Stimulated activated naive CD8-positive, alpha-beta T cell treated with anti-CD3 and anti-CD28 coated beads, Interleukin-15, Interleukin-2, amounts not matched to agents 100 ng/mL and 50 ng/mL, for 24 hours (primary cell): Measurements from ENCODE around the gene FCGR2B.
"Not testable (repeated sequence)": the region's sequence is repeated elsewhere in the genome, so short reads cannot be mapped to it uniquely, and the experiment has no call there.

Source experiments
- H3K27ac Mint-ChIP-seq: one replicate; pipeline ENCODE4 v1.8.0; 2021; ENCODE audit warnings: mild to moderate bottlenecking, mixed read lengths
- H3K27me3 Mint-ChIP-seq: one replicate; pipeline ENCODE4 v1.8.0; 2021; ENCODE audit warnings: mixed read lengths
- H3K36me3 Mint-ChIP-seq: one replicate; pipeline ENCODE4 v1.8.0; 2021; ENCODE audit warnings: low read depth, mixed read lengths
- H3K4me1 Mint-ChIP-seq: one replicate; pipeline ENCODE4 v1.8.0; 2021; ENCODE audit warnings: low read depth, mixed read lengths
- H3K4me3 Mint-ChIP-seq: one replicate; pipeline ENCODE4 v1.8.0; 2021; ENCODE audit warnings: mild to moderate bottlenecking, mixed read lengths
- H3K9me3 Mint-ChIP-seq: one replicate; pipeline ENCODE4 v1.8.0; 2021; ENCODE audit warnings: mixed read lengths

The FCGR2B gene

DNA sequence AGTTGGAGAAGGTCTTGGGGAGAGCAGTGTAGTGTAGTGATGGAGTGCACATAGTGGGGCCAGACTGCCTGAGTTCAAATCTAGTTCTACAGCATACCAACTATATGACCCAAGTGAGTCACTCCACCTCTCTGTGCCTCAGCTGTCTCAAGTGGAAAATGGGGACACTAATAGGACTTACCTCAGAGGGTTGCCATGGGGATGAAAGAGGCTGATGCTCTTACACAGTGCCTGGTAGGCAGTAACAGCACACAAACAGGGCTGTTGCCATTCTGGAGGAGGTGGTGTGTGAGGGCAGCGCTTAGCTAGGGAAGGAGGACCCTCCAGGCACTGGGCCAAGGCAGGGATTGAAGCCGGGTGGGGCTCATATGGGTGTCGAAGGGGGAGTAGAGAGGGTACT is 11.5 kb downstream of the FCGR2B start:
- H3K27ac Mint-ChIP-seq, H3K9me3 Mint-ChIP-seq: not testable (repeated sequence)

DNA sequence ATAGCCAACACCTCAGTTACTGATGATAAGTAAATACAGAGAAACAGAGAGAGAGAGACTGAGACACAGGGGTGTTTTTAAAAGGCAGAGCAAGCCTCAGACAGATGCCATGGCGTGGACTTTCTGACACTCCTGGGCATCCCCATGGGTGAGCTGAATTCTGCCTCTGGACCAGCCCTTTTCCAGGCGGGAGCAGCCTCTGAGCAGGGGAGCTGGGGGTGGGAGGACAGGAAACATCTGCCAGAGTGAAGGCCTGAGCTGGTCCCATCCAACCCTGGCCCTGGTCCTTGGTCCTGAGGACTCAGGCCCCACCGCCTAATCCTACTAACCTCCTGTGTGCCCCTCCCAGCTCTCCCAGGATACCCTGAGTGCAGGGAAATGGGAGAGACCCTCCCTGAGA is 12.0 kb downstream of the FCGR2B start:
- H3K27ac Mint-ChIP-seq, H3K9me3 Mint-ChIP-seq, H3K4me3 Mint-ChIP-seq, H3K27me3 Mint-ChIP-seq, H3K36me3 Mint-ChIP-seq: not testable (repeated sequence)
- H3K4me1 Mint-ChIP-seq: peaks cover 15% of the 10 kb centered on the region

More for the DNA sequence above, 11.5 kb downstream of the FCGR2B start:
- H3K4me3 Mint-ChIP-seq, H3K27me3 Mint-ChIP-seq, H3K36me3 Mint-ChIP-seq: not testable (repeated sequence)
- H3K4me1 Mint-ChIP-seq: peaks cover 15% of the 10 kb centered on the region

DNA sequence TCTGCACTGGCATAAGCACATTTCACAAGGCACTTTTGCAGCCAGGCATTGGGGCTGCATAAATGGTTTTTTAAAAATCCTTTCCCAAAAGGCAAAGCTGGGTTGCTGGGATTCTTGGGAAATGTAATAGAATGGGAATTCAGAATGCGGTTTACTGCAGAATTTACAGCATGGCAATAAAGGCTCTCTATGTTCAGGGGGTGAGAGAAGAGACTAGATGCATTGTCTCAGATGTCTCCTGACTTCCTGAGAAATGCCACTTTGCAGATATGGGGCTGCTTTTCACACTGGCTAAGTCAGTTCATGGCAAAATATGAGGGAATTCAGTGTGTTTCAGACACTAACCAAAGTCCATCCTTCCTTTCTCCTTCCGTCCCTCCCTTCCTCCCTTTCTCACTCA is 13.5 kb downstream of the FCGR2B start:
- no peaks in the 10 kb centered on the region for H3K36me3 Mint-ChIP-seq
- H3K9me3 Mint-ChIP-seq: no peaks in the 10 kb centered on the region
- H3K4me1 Mint-ChIP-seq: peaks cover 10% of the 10 kb centered on the region
- no peak overlapping the region for H3K27ac Mint-ChIP-seq
- H3K27me3 Mint-ChIP-seq: no peaks in the 10 kb centered on the region
- H3K4me3 Mint-ChIP-seq: no peak overlapping the region

DNA sequence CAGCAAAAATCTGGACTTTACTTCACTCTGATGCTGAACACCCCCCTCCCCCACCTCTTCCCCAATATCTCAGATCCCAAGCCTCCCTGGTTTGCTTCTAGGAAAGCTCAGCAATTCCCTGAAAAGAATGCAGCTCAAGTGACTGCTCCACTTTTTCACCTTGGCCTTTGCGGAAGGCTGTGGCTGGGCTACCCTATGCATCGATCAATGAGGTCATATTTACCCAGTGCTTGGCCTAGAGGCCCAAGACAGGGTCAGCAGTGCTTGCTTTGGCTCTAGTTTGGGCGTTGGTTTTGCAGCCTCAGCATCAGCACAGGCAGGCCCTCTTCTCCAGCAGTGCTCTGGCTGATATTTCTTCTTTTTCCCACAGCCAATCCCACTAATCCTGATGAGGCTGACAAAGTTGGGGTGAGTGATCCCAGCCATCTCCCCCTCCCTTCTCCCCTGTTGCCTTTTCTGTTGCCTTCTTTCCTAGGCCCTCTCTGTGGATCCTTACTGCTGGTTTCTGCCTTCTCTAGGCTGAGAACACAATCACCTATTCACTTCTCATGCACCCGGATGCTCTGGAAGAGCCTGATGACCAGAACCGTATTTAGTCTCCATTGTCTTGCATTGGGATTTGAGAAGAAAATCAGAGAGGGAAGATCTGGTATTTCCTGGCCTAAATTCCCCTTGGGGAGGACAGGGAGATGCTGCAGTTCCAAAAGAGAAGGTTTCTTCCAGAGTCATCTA is 14.2 kb downstream of the FCGR2B start:
- no peaks in the 10 kb centered on the region for H3K36me3 Mint-ChIP-seq
- no peaks in the 10 kb centered on the region for H3K9me3 Mint-ChIP-seq
- H3K27me3 Mint-ChIP-seq: no peaks in the 10 kb centered on the region
- no peak overlapping the region for H3K4me3 Mint-ChIP-seq
- peaks cover 7% of the 10 kb centered on the region for H3K4me1 Mint-ChIP-seq
- H3K27ac Mint-ChIP-seq: no peak overlapping the region

DNA sequence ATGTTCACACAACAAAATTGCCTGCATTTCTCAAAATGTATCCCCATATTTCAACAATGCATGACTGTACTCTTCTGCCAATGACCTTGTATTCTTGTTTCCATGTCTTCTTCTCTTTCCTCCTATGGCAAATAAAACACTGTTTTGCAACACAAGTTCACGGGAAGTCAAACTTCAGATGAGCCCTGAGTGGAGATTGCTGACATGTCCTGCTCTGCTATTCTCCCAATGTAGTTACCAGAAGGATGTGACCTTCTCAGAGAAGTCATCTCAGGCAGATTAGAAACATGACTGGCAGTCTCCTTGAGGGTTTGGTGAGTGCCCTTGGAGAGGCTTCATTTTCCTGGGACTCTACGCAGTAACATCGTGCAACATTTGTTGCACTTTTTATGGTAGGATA is 15.6 kb downstream of the FCGR2B start:
- H3K27me3 Mint-ChIP-seq: peaks cover 5% of the 10 kb centered on the region
- H3K9me3 Mint-ChIP-seq: no peaks in the 10 kb centered on the region
- no peaks in the 10 kb centered on the region for H3K36me3 Mint-ChIP-seq
- H3K27ac Mint-ChIP-seq: no peak overlapping the region
- peaks cover 7% of the 10 kb centered on the region for H3K4me1 Mint-ChIP-seq
- H3K4me3 Mint-ChIP-seq: no peak overlapping the region

DNA sequence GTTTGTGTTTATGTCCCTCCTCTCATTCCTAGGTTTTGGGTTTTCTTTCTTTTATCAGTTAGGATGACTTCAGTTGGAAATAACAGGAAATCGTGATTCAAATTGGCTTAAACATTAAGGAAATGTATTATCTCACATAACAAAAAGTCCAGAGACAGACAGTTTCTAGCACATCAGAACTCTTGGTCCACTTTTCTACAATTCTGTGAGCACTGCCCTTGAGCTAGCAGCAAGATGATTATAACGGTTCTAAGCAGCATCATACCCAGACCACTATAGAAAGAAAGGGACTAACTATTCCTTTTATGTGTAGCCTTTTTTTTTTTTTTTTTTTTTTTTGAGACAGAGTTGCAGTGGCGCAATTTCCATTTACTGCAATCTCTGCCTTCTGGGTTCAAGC is 18.9 kb downstream of the FCGR2B start:
- peaks cover 22% of the 10 kb centered on the region for H3K27me3 Mint-ChIP-seq
- no peak overlapping the region for H3K4me3 Mint-ChIP-seq
- no peaks in the 10 kb centered on the region for H3K36me3 Mint-ChIP-seq
- H3K27ac Mint-ChIP-seq: no peak overlapping the region
- no peaks in the 10 kb centered on the region for H3K4me1 Mint-ChIP-seq
- H3K9me3 Mint-ChIP-seq: no peaks in the 10 kb centered on the region

GRCh38 chr1:161688946-161689345 is 26.0 kb downstream of the FCGR2B start:
- Mint-ChIP-seq H3K9me3 (no peaks in the 10 kb centered on the region), H3K36me3 (no peaks in the 10 kb centered on the region), H3K4me3 (no peak overlapping the region), H3K27ac (peak overlapping the region; percentile 47), H3K4me1 (no peaks in the 10 kb centered on the region), H3K27me3 (peaks cover 33% of the 10 kb centered on the region)

DNA sequence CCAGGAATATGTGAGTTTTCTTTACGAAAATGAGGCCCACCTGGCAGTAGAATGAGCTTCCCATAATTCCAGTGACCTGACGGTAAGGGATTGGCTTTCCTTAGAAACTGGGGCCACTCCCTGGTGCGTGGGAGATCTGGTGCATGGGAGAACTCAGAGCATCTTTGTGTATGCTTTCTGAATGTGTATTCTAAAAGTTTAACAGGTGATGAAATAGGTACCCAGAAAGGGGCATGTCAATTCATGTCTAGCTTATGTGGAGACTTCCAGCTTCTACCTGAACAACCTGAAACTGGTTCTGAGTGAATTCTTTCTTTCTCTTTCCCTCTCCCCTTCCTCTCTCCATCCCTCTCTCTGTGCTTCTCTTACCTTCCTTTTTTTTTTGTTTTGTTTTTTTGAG is 28.9 kb downstream of the FCGR2B start:
- H3K27ac Mint-ChIP-seq: no peak overlapping the region
- H3K4me3 Mint-ChIP-seq: no peak overlapping the region
- H3K4me1 Mint-ChIP-seq: no peaks in the 10 kb centered on the region
- peaks cover 39% of the 10 kb centered on the region for H3K27me3 Mint-ChIP-seq
- H3K36me3 Mint-ChIP-seq: no peaks in the 10 kb centered on the region
- H3K9me3 Mint-ChIP-seq: no peaks in the 10 kb centered on the region

- H3K36me3 Mint-ChIP-seq, H3K27ac Mint-ChIP-seq, H3K4me1 Mint-ChIP-seq, H3K4me3 Mint-ChIP-seq, H3K9me3 Mint-ChIP-seq: not testable (repeated sequence)
- peaks cover 39% of the 10 kb centered on the region for H3K27me3 Mint-ChIP-seq
These were observed 30.2 kb downstream of the FCGR2B start for GRCh38 chr1:161693020-161693712.

DNA sequence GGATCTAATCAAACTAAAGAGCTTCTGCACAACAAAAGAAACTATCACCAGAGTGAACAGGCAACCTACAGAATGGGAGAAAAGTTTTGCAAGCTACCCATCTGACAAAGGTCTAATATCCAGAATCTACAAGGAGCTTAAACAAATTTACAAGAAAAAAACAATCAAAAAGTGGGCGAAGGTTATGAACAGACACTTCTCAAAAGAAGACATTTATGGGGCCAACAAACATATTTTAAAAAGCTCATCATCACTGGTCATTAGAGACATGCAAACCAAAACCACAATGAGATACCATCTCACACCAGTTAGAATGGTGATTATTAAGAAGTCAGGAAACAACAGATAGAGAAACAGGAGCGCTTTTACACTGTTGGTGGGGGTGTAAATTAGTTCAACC is 35.4 kb downstream of the FCGR2B start:
- H3K4me3 Mint-ChIP-seq, H3K36me3 Mint-ChIP-seq, H3K4me1 Mint-ChIP-seq, H3K27ac Mint-ChIP-seq, H3K9me3 Mint-ChIP-seq: not testable (repeated sequence)
- peaks cover 28% of the 10 kb centered on the region for H3K27me3 Mint-ChIP-seq

GRCh38 chr1:161702250-161702649 is 39.3 kb downstream of the FCGR2B start:
- no peaks in the 10 kb centered on the region for H3K4me1 Mint-ChIP-seq

GRCh38 chr1:161705537-161705936 is 42.6 kb downstream of the FCGR2B start:
- Mint-ChIP-seq H3K4me3 (no peak overlapping the region), H3K9me3 (no peaks in the 10 kb centered on the region), H3K27me3 (peaks cover 14% of the 10 kb centered on the region)

More at GRCh38 chr1:161702250-161702649, 39.3 kb downstream of the FCGR2B start:
- Mint-ChIP-seq H3K36me3 (no peaks in the 10 kb centered on the region), H3K4me3 (no peak overlapping the region), H3K27ac (no peak overlapping the region), H3K9me3 (no peaks in the 10 kb centered on the region), H3K27me3 (peaks cover 9% of the 10 kb centered on the region)

DNA sequence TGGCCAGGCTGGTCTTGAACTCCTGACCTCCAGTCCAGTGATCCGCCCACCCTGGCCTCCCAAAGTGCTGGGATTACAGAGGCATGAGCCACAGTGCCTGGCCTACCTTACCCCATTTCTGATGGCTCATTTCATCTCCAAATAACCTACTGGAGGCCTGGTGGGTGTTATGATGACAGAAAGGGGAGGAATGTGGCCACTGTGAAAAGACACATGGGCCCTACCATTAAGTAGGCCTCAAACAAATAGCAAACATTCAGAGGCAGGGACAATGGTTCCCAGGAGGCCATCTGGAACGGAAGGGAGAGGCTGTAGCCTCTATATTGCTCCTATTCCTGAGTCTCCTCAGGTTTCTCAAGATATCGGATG is 43.2 kb downstream of the FCGR2B start:
- no peak overlapping the region for H3K4me3 Mint-ChIP-seq
- H3K27ac Mint-ChIP-seq: no peak overlapping the region
- peaks cover 7% of the 10 kb centered on the region for H3K4me1 Mint-ChIP-seq
- H3K9me3 Mint-ChIP-seq: no peaks in the 10 kb centered on the region
- H3K36me3 Mint-ChIP-seq: no peaks in the 10 kb centered on the region
- peaks cover 14% of the 10 kb centered on the region for H3K27me3 Mint-ChIP-seq

More at GRCh38 chr1:161705537-161705936, 42.6 kb downstream of the FCGR2B start:
- H3K36me3 Mint-ChIP-seq: no peaks in the 10 kb centered on the region
- H3K4me1 Mint-ChIP-seq: peaks cover 7% of the 10 kb centered on the region
- no peak overlapping the region for H3K27ac Mint-ChIP-seq

GRCh38 chr1:161706482-161707347 is 43.8 kb downstream of the FCGR2B start, which contains the start of gene FCRLA:
Gene FCRLA, plus strand, starts transcription at chr1:161707229. Its CDS starts 36 bp downstream, at chr1:161707265.
- H3K4me1 Mint-ChIP-seq: peaks cover 7% of the 10 kb centered on the region
- H3K27ac Mint-ChIP-seq: no peak within 1 kb of the TSS
- no peak within 1 kb of the TSS for H3K4me3 Mint-ChIP-seq
- peaks cover 14% of the 10 kb centered on the region for H3K27me3 Mint-ChIP-seq
- no peaks in the 10 kb centered on the region for H3K36me3 Mint-ChIP-seq
- H3K9me3 Mint-ChIP-seq: no peaks in the 10 kb centered on the region

DNA sequence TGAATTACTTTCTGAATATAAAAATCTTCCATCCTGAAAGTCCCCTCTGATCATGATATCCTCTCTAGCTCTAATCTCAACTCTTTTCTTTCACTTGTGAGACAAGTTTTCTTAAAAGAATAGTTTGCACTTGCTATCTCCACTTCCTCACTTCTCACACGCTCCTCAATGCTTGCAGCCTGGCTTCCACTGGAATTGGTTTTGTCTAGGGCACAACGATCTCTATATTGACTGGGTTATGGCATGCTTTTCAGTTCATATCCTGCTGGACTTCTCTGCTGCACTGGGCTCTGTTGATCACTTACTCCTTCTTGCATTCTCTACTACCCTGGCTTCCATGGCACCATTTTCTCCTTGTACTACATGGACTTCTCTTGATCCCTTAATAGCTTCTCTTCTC is 44.6 kb downstream of the FCGR2B start:
- Mint-ChIP-seq H3K4me3 (no peak overlapping the region), H3K27ac (no peak overlapping the region), H3K27me3 (peaks cover 14% of the 10 kb centered on the region), H3K9me3 (no peaks in the 10 kb centered on the region), H3K4me1 (peaks cover 7% of the 10 kb centered on the region), H3K36me3 (no peaks in the 10 kb centered on the region)
